Adrenal gland (tissue), 5 donors: ENCODE measurements around the gene KLRC4.
"Not testable (repeated sequence)": the region's sequence is repeated elsewhere in the genome, so short reads cannot be mapped to it uniquely, and the experiment has no call there.

ENCODE experiments used
- POLR2A ChIP-seq, 2 donors: fragments of 450-650 bp; IDR thresholded peaks; one replicate each; pipeline ENCODE4 v1.6.1; 2017; ENCODE audit warnings: antibody characterized with exemption in 2 of 2, mild to moderate bottlenecking in 2 of 2, moderate library complexity in 1 of 2
- TF ChIP-seq, protein P1 (sequence below), 6 experiments: fragments of 450-650 bp in 4 of 6; fragments of 200-600 bp in 2 of 6; sonication (generic) in 1 of 6; IDR thresholded peaks; 1 replicate in 5 of 6; 2 replicates in 1 of 6; pipeline versions ENCODE4 v1.5.1 to v1.8.0; 2016 to 2021; ENCODE audit warnings: antibody characterized with exemption in 6 of 6, mild to moderate bottlenecking in 2 of 6, moderate library complexity in 1 of 6
- donor health status: DM: no; HTN: no; CAD: no.

DNA sequence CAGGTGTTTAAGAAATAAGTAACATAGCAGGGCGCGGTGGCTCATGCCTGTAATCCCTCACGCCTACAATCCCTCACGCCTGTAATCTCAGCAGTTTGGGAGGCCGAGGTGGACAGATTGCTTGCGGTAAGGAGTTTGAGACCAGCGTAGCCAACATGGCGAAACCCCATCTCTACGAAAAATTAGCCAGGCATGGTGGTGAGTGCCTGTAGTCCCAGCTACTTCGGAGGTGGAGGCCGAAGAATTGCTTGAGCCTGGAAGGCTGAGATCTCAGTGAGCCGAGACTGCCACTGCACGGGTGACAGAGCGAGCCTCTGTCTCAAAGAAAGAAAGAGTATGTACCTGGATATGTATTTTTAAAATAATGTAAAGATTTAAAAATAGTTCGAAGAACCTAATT lies 13.4 kb downstream of the KLRC4 start:
- TF ChIP-seq, protein P1, sequence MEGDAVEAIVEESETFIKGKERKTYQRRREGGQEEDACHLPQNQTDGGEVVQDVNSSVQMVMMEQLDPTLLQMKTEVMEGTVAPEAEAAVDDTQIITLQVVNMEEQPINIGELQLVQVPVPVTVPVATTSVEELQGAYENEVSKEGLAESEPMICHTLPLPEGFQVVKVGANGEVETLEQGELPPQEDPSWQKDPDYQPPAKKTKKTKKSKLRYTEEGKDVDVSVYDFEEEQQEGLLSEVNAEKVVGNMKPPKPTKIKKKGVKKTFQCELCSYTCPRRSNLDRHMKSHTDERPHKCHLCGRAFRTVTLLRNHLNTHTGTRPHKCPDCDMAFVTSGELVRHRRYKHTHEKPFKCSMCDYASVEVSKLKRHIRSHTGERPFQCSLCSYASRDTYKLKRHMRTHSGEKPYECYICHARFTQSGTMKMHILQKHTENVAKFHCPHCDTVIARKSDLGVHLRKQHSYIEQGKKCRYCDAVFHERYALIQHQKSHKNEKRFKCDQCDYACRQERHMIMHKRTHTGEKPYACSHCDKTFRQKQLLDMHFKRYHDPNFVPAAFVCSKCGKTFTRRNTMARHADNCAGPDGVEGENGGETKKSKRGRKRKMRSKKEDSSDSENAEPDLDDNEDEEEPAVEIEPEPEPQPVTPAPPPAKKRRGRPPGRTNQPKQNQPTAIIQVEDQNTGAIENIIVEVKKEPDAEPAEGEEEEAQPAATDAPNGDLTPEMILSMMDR (IDR thresholded peaks at IDR 0.05), result not testable (repeated sequence)
- TF ChIP-seq POLR2A (IDR thresholded peaks at IDR 0.05), result not testable (repeated sequence)
